Astrocyte (in vitro differentiated cells and primary cell): ENCODE results near the gene LINGO3.

Experiments used
- EZH2 ChIP-seq: IDR thresholded peaks from 2 replicates; pipeline ENCODE4 v1.6.1; 2012; ENCODE audit warnings: mild to moderate bottlenecking, low read length, inconsistent platforms; ENCODE audit not compliant: insufficient read depth
- TF ChIP-seq, protein P1 (sequence below): IDR thresholded peaks from 2 replicates; pipeline ENCODE4 v1.5.1; 2011; ENCODE audit warnings: low read depth, mild to moderate bottlenecking, inconsistent platforms, low read length, moderate library complexity; ENCODE audit not compliant: insufficient read depth

GRCh38 chr19:2325281-2326046 is 17.5 kb upstream of the LINGO3 start:
- TF ChIP-seq, protein P1, sequence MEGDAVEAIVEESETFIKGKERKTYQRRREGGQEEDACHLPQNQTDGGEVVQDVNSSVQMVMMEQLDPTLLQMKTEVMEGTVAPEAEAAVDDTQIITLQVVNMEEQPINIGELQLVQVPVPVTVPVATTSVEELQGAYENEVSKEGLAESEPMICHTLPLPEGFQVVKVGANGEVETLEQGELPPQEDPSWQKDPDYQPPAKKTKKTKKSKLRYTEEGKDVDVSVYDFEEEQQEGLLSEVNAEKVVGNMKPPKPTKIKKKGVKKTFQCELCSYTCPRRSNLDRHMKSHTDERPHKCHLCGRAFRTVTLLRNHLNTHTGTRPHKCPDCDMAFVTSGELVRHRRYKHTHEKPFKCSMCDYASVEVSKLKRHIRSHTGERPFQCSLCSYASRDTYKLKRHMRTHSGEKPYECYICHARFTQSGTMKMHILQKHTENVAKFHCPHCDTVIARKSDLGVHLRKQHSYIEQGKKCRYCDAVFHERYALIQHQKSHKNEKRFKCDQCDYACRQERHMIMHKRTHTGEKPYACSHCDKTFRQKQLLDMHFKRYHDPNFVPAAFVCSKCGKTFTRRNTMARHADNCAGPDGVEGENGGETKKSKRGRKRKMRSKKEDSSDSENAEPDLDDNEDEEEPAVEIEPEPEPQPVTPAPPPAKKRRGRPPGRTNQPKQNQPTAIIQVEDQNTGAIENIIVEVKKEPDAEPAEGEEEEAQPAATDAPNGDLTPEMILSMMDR, result no peak
- TF ChIP-seq EZH2, result no peak
